PC-9 (cell line): Measurements from ENCODE around the gene SNX8. TPM values are rescaled to one million over a fixed set of nuclear protein-coding genes. Genes with fewer than 3 reads are reported as not detected.
A peak's percentile ranks its signal among the peaks of the same experiment; 100 is the strongest.

Experiments
- BruUV-seq: library from RNA; stranded (reverse); fragments of 400-500 nt; replicated peaks from 2 replicates; lab custom pipeline; 2021; lab: Mats Ljungman, UMichigan
- CTCF ChIA-PET: fragments of 300-600 bp; sonication (Branson Sonifier 250); formaldehyde crosslinking; loops from one replicate; lab custom pipeline; 2022; ENCODE audit warnings: antibody characterized with exemption; lab: Charles Lee
- POLR2A ChIA-PET: fragments of 300-600 bp; sonication (Branson Sonifier 250); formaldehyde crosslinking; loops from one replicate; lab custom pipeline; 2022; ENCODE audit warnings: antibody characterized with exemption; ENCODE audit not compliant: unreplicated experiment; lab: Charles Lee
- DNase-seq, 2 experiments: peaks; one replicate each; pipeline versions ENCODE4 v3.0.0 to v3.0.0-alpha.2; 2015 to 2022; ENCODE audit warnings: mixed read lengths in 1 of 2
- H2AFZ ChIP-seq: fragments of 200-600 bp; sonication (generic); 2 replicates; pipeline ENCODE4 v1.8.1; 2017; ENCODE audit warnings: antibody characterized with exemption
- H3F3A ChIP-seq: fragments of 200-600 bp; sonication (generic); 2 replicates; pipeline ENCODE4 v1.8.1; 2017; ENCODE audit warnings: antibody characterized with exemption, mild to moderate bottlenecking, low read depth; ENCODE audit not compliant: insufficient read depth
- H3K27ac ChIP-seq: fragments of 200-600 bp; sonication (generic); 2 replicates; pipeline ENCODE4 v1.6.1; 2016; ENCODE audit warnings: mixed run types
- H3K27me3 ChIP-seq: fragments of 200-600 bp; sonication (generic); 2 replicates; pipeline ENCODE4 v1.6.1; 2016; ENCODE audit warnings: low read depth, mixed run types; ENCODE audit not compliant: insufficient read depth
- H3K36me3 ChIP-seq: fragments of 200-600 bp; sonication (generic); 2 replicates; pipeline ENCODE4 v1.6.1; 2016; ENCODE audit warnings: low read depth, mixed run types
- H3K4me1 ChIP-seq: fragments of 200-600 bp; sonication (generic); replicated peaks from 2 replicates; pipeline ENCODE4 v1.6.1; 2016; ENCODE audit warnings: mixed run types; ENCODE audit not compliant: insufficient read depth
- H3K4me2 ChIP-seq: fragments of 200-600 bp; sonication (generic); 2 replicates; pipeline ENCODE4 v1.6.1; 2017; ENCODE audit warnings: mixed run types
- H3K4me3 ChIP-seq: fragments of 200-600 bp; sonication (generic); 2 replicates; pipeline ENCODE4 v1.6.1; 2016; ENCODE audit warnings: mixed run types
- H3K79me2 ChIP-seq: fragments of 200-600 bp; sonication (generic); 2 replicates; pipeline ENCODE4 v1.6.1; 2017; ENCODE audit warnings: low read depth, mixed run types
- H3K9me2 ChIP-seq: fragments of 200-600 bp; sonication (generic); 2 replicates; pipeline ENCODE4 v1.8.1; 2017; ENCODE audit warnings: mild to moderate bottlenecking; ENCODE audit not compliant: insufficient read depth
- H3K9me3 ChIP-seq: fragments of 200-600 bp; sonication (generic); 2 replicates; pipeline ENCODE4 v1.8.1; 2016; ENCODE audit warnings: low read depth; ENCODE audit not compliant: insufficient read depth
- H4K20me1 ChIP-seq: fragments of 200-600 bp; sonication (generic); 2 replicates; pipeline ENCODE4 v1.8.1; 2017; ENCODE audit not compliant: insufficient read depth
- CTCF ChIP-seq: fragments of 200-600 bp; sonication (generic); conservative IDR thresholded peaks from 2 replicates; pipeline ENCODE4 v1.6.1; 2017; ENCODE audit warnings: mixed run types, antibody characterized with exemption, mild to moderate bottlenecking, moderate library complexity
- EZH2 ChIP-seq: fragments of 200-600 bp; sonication (generic); IDR thresholded peaks from 2 replicates; pipeline ENCODE4 v1.8.0; 2017; ENCODE audit warnings: antibody characterized with exemption, low read depth
- intact Hi-C: fragments of 100-400 bp; cut with micrococcal nuclease; formaldehyde crosslinking; loops from one replicate; pipeline ENCODE4 v1.10.0; 2022; ENCODE audit not compliant: unreplicated experiment
- total RNA-seq: library from RNA; stranded (reverse); gene quantifications from 2 replicates; pipeline ENCODE4 v1.2.3, GENCODE V29; 2021

Gene SNX8
- total RNA-seq, 1 experiment from 2014 or later: 102 TPM

DNA sequence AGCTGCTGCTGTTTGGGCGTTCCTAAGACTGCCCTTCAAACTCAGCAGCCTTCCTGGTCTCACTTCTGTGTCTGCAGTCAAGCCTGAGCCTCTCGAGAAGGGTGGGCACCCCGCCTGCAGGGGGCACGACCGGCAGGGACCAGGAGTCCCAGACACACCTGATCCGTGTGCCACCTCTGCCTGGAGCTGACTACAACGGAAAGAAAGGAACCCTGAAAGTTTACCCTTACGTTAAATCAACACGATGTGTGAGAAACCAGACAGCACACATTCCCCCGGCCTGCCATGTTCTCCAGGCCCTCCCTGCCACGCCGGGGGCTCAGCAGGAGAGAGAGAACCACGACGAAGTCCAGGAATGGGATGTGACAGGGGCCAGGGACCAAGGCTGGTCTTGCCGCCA, 86.5 kb downstream of the SNX8 start:
- ChIA-PET CTCF (no interaction called here), POLR2A (no interaction called here)
- H3K79me2 ChIP-seq: peaks cover 31% of the 10 kb centered on the region
- no peak overlapping the region for H2AFZ ChIP-seq
- H3K9me2 ChIP-seq: no peaks in the 10 kb centered on the region
- H3F3A ChIP-seq: peaks cover 8% of the 10 kb centered on the region; the same call in 1 of the 2 replicates
- H4K20me1 ChIP-seq: peaks cover 15% of the 10 kb centered on the region
- H3K9me3 ChIP-seq: no peaks in the 10 kb centered on the region
- H3K36me3 ChIP-seq: peaks cover 20% of the 10 kb centered on the region
- intact Hi-C loops: loop anchor here (5.0 to 10.0 kb wide), 2 partner anchors 120 to 297 kb away; no protein-coding TSS in a partner anchor
- no peak overlapping the region for H3K4me2 ChIP-seq
- no peak overlapping the region for H3K4me3 ChIP-seq
- H3K27ac ChIP-seq: no peak overlapping the region
- H3K4me1 ChIP-seq: peaks cover 12% of the 10 kb centered on the region
- no peak for TF ChIP-seq CTCF
- no peak for TF ChIP-seq EZH2
- H3K27me3 ChIP-seq: no peaks in the 10 kb centered on the region
- no peak for DNase-seq
- BruUV-seq: no TSS peak

DNA sequence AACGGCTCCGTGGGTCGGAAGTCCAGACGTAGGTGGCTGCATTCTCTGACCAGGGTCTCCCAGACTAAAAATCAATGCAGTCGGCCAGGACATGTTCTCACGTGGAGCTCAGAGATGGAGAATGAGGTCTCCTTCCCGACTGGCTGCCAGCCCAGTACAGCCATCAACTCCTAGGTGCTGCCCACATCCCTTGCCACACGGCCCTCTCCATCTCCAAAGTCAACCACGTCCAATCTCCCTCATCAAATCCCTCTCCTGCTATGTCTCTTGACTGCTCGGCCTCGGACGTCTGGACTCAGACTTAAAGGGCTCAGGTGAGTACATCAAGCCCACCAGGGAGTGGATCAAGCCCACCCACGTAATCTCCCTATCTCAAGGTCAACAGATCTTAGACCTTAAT, 88.4 kb downstream of the SNX8 start:
- no peak overlapping the region for H3K27ac ChIP-seq
- H4K20me1 ChIP-seq: peaks cover 7% of the 10 kb centered on the region
- POLR2A ChIA-PET: interaction anchor here (0.7 kb wide), 1 partner anchor 31 kb away, joined by 5 read pairs; no protein-coding TSS in a partner anchor

GRCh38 chr7:2225336-2225735, 88.9 kb downstream of the SNX8 start:
- DNase-seq: peak; percentile 69 to 86
- Histone ChIP-seq H3K27me3 (no peaks in the 10 kb centered on the region), H3K27ac (no peak overlapping the region), H3K36me3 (peaks cover 25% of the 10 kb centered on the region), H4K20me1 (peaks cover 2% of the 10 kb centered on the region), H3K4me2 (no peak overlapping the region), H3K4me1 (no peaks in the 10 kb centered on the region), H3F3A (peaks cover 8% of the 10 kb centered on the region; the same call in 1 of the 2 replicates), H3K9me3 (no peaks in the 10 kb centered on the region), H3K9me2 (no peaks in the 10 kb centered on the region), H2AFZ (no peak overlapping the region), H3K79me2 (peaks cover 8% of the 10 kb centered on the region), H3K4me3 (no peak overlapping the region)
- TF ChIP-seq CTCF (no peak), EZH2 (no peak)
- ChIA-PET POLR2A (interaction anchor here (0.7 kb wide), 2 partner anchors 30 to 727 kb away, joined by 3 to 5 read pairs; no protein-coding TSS in a partner anchor), CTCF (interaction anchor here (0.7 to 1.1 kb wide), 2 partner anchors 48 to 122 kb away, joined by 3 to 4 read pairs; no protein-coding TSS in a partner anchor)
- intact Hi-C loops: loop anchor here (1.0 to 10.0 kb wide), 3 partner anchors 17 to 299 kb away; partner anchors contain the start of genes MRM2 and NUDT1
- no TSS peak for BruUV-seq

More for the DNA sequence above, 88.4 kb downstream of the SNX8 start:
- H3K79me2 ChIP-seq: peaks cover 13% of the 10 kb centered on the region
- H2AFZ ChIP-seq: no peak overlapping the region
- H3K4me2 ChIP-seq: no peak overlapping the region
- no peak for TF ChIP-seq EZH2
- no peak for TF ChIP-seq CTCF
- H3K9me2 ChIP-seq: no peaks in the 10 kb centered on the region
- no peaks in the 10 kb centered on the region for H3K9me3 ChIP-seq
- H3K4me3 ChIP-seq: no peak overlapping the region
- intact Hi-C loops: loop anchor here (1.0 to 10.0 kb wide), 3 partner anchors 16 to 299 kb away; partner anchors contain the start of genes MRM2 and NUDT1
- H3K4me1 ChIP-seq: 0 out of 2 replicates have a peak, but pooled peaks cover under 1% of the 10 kb centered on the region
- H3K36me3 ChIP-seq: peaks cover 25% of the 10 kb centered on the region
- CTCF ChIA-PET: interaction anchor here (1.1 kb wide), 1 partner anchor 49 kb away, joined by 4 read pairs; no protein-coding TSS in a partner anchor
- no peak for DNase-seq
- H3K27me3 ChIP-seq: no peaks in the 10 kb centered on the region
- TSS peak; percentile 78 for BruUV-seq
- peaks cover 8% of the 10 kb centered on the region; the same call in 1 of the 2 replicates for H3F3A ChIP-seq
